ENCODE data around the gene RAB33B. TPM values are rescaled to one million over a fixed set of nuclear protein-coding genes. Genes with fewer than 3 reads are reported as not detected.
A peak's percentile ranks its signal among the peaks of the same experiment; 100 is the strongest.

Gene RAB33B
- total and polyA plus RNA-seq, 9 of the 15 experiments (the other 6 are each of a cell fraction or from before 2014, with no cell fraction given), result 1.7 to 3.7 (median 3.0) TPM

- TF ChIP-seq ELK1 (CRISPR knock-in tag; IDR thresholded peaks at IDR 0.05) (no peak), TFAM (CRISPR knock-in tag; conservative IDR thresholded peaks at IDR 0.05) (no peak), EHMT2 (IDR thresholded peaks at IDR 0.05) (no peak), TAF1 (IDR thresholded peaks at IDR 0.05; ENCODE audit: control insufficient read depth, extremely low read depth, insufficient read depth, low read length, severe bottlenecking) (peak; percentile 48), THAP12 (CRISPR knock-in tag; IDR thresholded peaks at IDR 0.05) (0 out of 2 replicates have a peak, but pooled peaks have one; percentile 10), RBM15 (IDR thresholded peaks at IDR 0.05; ENCODE audit: insufficient read depth, low read length) (no peak), ZFP30 (CRISPR knock-in tag; IDR thresholded peaks at IDR 0.05; ENCODE audit: borderline replicate concordance) (no peak), GATA2 (CRISPR knock-in tag; IDR thresholded peaks at IDR 0.05) (no peak), EWSR1 (IDR thresholded peaks at IDR 0.05; ENCODE audit: borderline replicate concordance, low read depth, partially characterized antibody) (no peak), CSDE1 (IDR thresholded peaks at IDR 0.05) (no peak)
Measured at GRCh38 chr4:139453371-139454110, 380 bp upstream of the RAB33B start (continued).

Measured in K562 (cell line).